Right renal cortex interstitium (tissue), 3 donors: ENCODE data around the gene RIMBP2. TPM values are rescaled to one million over a fixed set of nuclear protein-coding genes. Genes with fewer than 3 reads are reported as not detected.

Experiments used
- DNase-seq, 3 donors: peaks; one replicate each; pipeline ENCODE4 v3.0.0-alpha.2; 2013; ENCODE audit warnings: low read depth in 3 of 3, low spot score in 2 of 3
- polyA plus RNA-seq, 3 donors: library from polyadenylated mRNA; unstranded; fragments of 120-200 nt; gene quantifications; one replicate each; pipeline ENCODE4 v1.2.1, GENCODE V29; 2013; ENCODE audit not compliant: insufficient read length in 3 of 3

Gene RIMBP2
- polyA plus RNA-seq, 3 donors: 10.7 to 17.7 (median 16.6) TPM

GRCh38 chr12:130478786-130479185, 237.3 kb downstream of the RIMBP2 start:
- no peak for DNase-seq

GRCh38 chr12:130477701-130478100, 238.4 kb downstream of the RIMBP2 start:
- no peak for DNase-seq

- DNase-seq: no peak
Observed at GRCh38 chr12:130477266-130477665, 238.8 kb downstream of the RIMBP2 start.

GRCh38 chr12:130476451-130477135, 239.5 kb downstream of the RIMBP2 start:
- no peak for DNase-seq

- no peak for DNase-seq
Observed at GRCh38 chr12:130474599-130475269, 241.4 kb downstream of the RIMBP2 start.

GRCh38 chr12:130473266-130473665, 242.8 kb downstream of the RIMBP2 start:
- DNase-seq: no peak

- DNase-seq: no peak
Observed at GRCh38 chr12:130470969-130471368, 245.1 kb downstream of the RIMBP2 start.

GRCh38 chr12:130469552-130469951, 246.5 kb downstream of the RIMBP2 start:
- DNase-seq: no peak

- DNase-seq: no peak
Observed at GRCh38 chr12:130468700-130469245, 247.3 kb downstream of the RIMBP2 start.

- no peak for DNase-seq
Observed at GRCh38 chr12:130468186-130468585, 247.9 kb downstream of the RIMBP2 start.

GRCh38 chr12:130465626-130466025, 250.5 kb downstream of the RIMBP2 start:
- DNase-seq: no peak

GRCh38 chr12:130465046-130465445, 251.1 kb downstream of the RIMBP2 start:
- no peak for DNase-seq

GRCh38 chr12:130463818-130464670, 252.1 kb downstream of the RIMBP2 start:
- DNase-seq: no peak

GRCh38 chr12:130463275-130463658, 252.8 kb downstream of the RIMBP2 start:
- no peak for DNase-seq

GRCh38 chr12:130462558-130463274, 253.4 kb downstream of the RIMBP2 start:
- DNase-seq: no peak

GRCh38 chr12:130461839-130462557, 254.1 kb downstream of the RIMBP2 start:
- no peak for DNase-seq

- DNase-seq: no peak
Observed at GRCh38 chr12:130461447-130461815, 254.7 kb downstream of the RIMBP2 start.

GRCh38 chr12:130460611-130461446, 255.3 kb downstream of the RIMBP2 start:
- DNase-seq: no peak

GRCh38 chr12:130459916-130460315, 256.2 kb downstream of the RIMBP2 start:
- no peak for DNase-seq
